Islet of Langerhans (tissue), 1 donor: Measurements from ENCODE around the gene POPDC3.
A peak's percentile ranks its signal among the peaks of the same experiment; 100 is the strongest.
"Not testable (repeated sequence)": the region's sequence is repeated elsewhere in the genome, so short reads cannot be mapped to it uniquely, and the experiment has no call there.

ENCODE experiments used
- FAIRE-seq: peaks from one replicate; lab custom pipeline; 2011; peaks lifted over from hg19 to GRCh38; lab: Jason Lieb, UNC

POPDC3 gene

DNA sequence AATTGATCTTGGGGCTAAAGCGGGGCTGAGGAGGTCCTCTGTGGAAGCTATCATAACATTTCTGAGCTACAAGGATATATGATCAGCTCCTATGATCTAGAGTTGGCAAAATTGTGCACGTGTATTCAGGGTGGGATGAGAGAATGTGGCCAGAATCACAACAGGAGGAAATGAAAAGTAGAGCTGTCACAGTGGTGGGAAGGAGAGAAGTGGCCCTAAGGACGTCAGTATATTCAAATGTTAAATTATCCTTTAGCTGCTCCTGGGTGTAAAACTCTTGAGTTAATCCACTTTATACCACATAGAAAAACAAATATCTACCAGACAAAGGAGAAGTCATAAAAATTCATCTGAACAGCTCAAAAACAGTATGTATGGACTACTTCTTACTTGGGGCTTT, 14.8 kb upstream of the POPDC3 start:
- no peak for FAIRE-seq

DNA sequence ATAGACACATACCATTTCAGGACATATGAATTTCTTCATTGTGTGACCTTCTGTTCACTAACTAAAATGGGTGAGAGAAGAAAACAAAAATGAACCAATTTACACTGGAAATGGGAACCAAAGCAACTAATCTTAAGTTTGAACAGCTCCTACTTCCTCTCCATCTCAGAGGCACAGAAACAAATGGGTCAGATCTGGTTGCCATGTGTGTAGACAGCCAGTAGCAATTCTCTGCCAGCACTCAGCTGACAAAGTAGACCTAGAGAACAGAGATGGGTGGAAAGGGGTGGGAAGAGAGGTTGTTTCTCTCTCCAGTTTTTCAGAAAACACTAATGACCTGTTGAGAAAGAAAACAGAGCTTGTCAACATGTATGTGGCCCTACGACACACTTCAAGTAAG, 14.3 kb upstream of the POPDC3 start:
- FAIRE-seq, result no peak

DNA sequence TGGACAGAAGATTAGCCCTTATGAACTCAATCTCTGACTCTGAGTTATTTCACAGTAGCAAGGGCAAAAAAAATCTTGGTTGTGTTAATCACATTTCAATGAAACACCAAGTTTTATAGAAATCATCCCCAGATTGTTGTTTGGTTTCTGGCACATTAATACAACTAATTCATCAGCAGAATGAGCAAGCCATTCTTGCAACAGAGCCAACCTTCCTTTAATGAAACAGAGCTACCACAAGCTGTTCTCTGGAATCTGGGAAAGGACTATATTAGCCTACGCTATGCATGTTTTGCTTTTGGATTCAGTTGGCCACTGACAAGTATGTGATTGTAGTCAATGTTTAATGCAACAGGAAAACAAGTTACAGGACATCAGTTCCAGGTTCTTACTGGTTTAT, 13.8 kb upstream of the POPDC3 start:
- no peak for FAIRE-seq

DNA sequence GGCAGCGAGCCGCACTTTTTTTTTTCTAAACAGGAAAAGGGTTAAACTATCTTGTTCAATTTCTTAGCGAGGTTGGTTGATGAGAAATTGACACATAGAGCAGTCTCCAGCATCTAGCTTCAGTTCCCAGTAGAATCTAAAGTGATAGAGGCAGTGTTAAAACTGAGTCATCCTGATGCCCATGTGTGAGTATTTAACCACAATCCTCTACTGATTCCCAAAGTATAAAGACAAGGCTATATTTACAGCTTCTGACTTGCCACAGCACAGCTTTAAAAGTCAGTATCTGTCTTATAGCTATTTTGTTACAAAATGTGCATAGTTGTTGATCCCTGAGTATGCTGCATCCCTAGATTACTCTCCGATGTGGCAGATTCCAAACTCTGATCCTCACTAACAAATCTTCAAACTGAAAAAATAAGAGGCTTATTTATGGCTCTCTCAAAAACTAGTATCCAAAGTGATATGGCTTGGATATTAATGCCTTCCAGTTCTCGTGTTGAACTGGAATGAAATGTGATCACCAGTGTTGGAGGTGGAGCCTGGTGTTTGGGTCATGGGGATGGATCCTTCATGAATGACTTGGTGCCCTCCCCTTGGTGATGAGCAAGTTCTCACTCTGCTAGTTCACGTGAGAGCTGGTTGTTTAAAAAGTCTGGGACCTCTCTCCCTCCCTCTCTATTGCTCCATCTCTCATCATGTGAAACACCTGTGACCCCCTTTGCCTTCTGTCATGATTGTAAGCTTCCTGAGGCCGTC, 13.1 kb upstream of the POPDC3 start:
- no peak for FAIRE-seq

DNA sequence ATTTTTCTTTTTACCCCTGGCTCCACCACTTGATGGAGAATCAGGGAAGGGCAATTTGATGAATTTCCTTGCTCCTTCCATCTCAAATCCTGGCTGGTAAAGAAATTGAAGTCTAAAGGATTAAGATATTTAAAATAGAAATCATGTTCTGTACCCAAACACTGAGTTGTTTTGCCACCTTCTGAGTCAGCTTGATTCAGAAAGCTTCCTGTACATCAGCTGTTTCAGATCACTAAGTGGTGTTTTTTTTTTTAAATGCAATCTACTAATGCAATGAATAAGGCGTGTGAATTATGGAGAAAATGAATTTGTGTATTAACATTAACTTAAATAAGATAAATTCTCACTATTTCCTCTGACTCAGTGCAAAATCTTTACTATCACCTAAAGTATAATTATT, 11.5 kb upstream of the POPDC3 start:
- no peak for FAIRE-seq

DNA sequence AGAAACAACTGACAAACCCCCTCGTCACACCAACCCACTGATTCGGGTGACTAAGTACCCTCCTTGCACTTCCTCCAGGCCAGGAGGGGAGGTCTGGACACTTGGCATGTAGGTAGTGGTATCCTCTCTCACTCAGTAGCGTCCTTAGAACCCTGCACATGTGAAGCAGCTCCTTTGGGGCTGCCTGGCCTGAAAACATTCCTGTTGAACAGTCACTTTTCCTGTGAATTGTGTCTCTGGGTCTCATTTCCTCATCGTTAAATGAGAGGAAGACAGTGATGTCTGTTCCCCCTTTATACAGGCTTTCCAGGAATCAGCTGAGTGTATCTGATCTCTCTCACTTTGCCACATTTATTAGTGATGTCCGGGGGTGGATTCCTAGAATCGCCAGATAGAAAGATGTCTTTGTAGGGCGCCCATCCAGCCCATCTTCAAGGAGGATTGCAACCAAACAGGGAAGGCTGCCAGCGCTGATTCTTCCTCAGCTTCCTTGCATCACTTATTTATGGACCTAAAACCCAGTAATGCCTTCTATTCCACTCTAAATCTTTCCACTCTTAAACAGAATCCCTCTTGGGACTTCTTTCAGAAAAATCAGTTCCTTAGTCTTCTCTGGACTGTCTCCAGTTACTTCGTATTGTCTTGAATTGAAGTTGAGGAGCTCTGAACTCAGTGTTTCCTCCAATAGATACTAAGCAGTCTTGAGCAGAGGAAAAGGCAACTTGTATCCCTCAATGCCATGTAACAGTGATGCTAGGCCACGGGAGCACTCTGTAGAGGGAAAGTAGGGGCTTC, 9.4 kb upstream of the POPDC3 start:
- no peak for FAIRE-seq

DNA sequence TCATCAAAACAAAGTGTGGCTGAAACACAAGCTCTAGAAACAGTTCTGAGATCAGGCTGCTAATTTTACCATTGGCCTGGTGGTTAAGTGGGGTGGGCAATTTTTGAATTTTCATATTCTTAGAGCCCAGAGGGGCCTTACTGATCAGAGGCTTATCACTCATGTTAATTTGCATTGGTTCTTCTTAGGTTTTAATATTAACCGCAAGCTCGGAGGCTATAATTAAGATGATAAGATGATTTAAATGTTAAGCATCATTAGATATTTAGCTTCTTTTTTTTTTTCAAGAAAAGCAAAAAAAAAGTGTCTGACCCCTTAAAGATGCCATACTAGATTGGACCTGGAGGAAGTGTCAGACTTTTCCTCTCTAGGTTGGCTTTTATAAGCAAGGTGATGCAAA, 8.4 kb upstream of the POPDC3 start:
- FAIRE-seq, result no peak

DNA sequence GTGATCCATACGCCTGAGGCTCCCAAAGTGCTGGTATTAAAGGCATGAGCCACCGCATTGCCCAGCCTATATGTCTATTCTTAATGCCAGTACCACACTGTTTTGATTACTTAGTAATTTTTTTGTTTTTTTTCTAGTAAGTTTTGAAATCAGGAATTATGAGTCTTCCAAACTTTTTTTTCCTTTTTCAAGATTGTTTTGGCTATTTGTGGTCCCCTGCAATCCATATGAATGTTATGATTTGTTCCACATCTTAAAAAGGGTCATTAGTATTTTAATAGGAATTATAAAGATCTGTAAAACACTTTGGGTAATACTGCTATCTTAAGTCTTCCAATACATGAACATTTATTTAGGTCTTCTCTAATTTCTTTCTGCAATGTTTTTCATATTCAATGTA, 6.8 kb upstream of the POPDC3 start:
- no peak for FAIRE-seq

DNA sequence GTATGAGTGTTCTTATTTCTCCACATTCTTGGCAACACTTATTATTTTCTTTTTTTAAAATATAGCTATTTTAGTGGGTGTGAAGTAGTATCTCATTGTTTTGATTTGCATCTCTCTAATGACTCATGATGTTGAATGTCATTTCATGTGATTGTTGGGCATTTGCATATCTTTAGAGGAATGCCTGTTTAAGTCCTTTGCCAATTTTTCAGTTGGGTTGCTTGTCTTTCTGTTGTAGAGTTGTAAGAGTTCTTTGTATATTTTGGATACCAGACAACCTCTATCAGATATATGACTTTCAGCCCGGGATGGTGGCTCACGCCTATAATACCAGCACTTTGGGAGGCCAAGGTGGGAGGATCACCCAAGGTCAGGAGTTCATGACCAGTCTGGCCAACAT, 5.1 kb upstream of the POPDC3 start:
- no peak for FAIRE-seq

DNA sequence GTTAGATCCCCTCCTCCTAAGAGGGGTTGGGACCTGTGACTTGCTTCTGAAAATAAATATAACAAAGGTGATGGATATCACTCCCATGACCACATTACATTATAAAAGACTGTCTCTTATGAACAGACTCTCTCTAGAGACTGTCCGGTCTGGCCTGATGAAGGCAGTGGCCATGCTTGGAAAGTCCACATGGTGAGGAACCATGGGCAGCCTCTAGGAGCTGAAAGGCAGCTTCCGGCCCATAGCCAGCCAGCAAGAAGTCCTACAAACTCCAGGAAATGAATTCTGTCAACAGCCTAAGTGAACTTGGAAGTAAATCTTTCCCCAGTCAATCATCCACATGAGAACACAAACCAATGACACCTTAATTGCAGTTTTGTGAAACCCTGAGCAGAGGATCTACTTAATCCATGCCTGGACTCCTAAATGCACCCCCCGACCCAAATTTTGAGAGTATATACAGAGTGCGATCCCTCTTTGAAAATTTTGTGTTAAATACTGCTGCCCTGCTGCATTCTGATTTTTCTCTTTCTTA, 2.2 kb upstream of the POPDC3 start:
- FAIRE-seq, result no peak

DNA sequence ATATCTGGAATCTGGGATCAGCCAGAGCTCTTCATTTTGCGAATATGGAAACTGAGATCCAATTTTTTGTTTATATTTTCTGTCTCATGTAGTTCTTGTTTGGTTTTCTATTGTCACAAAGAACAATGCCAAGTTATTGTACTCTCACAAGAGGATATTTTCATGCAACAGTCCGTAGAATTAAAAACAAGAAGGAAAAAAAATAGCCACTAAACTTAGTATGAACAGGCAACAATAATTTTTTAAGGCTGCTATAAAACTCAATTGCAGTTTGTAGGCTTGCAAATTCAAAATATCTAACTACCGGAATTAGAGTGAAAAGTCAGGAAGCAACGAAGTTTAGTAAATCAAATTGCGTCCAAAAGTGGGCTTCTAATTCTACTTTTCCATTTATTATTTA, 1.2 kb downstream of the POPDC3 start:
- FAIRE-seq, result no peak

DNA sequence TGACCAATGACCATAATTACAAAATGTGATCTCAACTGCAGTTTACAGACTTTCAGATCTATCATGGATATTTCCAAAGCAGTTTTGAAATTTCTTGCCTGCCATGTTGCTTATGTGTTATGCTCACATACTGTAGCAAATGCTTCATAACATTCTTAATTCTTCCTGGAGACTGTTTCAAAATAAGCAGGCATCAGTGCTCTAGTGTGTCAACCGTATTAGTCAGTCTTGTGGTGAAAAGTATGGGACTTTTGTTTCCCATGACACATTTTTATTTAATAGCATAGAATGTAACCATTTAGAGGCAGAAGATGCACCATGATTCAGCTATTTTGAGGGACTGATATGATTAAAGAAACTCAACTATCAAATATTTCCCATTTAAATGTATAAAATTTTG, 1.7 kb downstream of the POPDC3 start:
- FAIRE-seq, result no peak

DNA sequence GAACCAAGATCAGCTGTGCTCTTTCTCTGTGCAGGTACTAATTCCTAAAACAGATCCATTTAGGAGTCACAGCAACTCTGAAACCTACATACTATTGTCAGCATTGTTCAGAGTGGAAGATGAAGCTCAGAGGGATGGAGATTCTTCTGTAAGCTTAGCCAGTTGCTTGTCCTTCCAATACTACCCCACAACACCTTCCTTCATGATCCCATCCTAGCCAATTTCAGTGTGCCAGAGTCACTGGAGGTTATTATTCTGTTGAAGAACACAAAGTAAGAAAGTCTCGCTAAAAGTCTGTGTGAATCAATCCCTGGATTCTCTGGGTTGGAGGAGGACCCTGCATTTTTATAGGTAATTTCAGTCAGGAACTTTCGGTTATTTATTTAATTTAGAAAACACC, 2.3 kb downstream of the POPDC3 start:
- FAIRE-seq, result no peak

DNA sequence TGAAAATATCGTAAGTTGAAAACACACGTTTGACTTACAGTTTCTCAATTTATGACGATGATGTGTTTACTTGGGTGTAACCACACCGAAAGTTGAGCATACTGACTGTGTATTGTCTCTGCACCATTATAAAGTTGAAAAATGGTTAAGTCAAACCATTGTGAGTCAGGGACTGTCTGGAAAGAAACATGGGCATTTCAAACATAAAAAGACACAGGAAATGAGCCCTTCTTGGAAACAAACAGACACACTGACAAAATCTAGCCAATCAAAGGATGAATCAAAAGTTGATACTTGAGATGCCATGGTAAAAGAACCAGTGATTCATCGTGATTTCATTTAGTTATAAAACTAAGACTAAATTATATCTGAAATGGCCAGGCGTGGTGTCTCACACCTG, 5.3 kb downstream of the POPDC3 start:
- no peak for FAIRE-seq

DNA sequence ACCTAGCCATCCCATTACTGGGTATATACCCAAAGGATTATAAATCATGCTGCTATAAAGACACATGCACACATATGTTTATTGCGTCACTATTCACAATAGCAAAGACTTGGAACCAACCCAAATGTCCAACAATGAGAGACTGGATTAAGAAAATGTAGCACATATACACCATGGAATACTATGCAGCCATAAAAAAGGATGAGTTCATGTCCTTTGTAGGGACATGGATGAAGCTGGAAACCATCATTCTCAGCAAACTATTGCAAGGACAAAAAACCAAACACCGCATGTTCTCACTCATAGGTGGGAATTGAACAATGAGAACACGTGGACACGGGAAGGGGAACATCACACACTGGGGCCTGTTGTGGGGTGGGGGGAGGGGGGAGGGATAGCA, 7.3 kb downstream of the POPDC3 start:
- FAIRE-seq, result not testable (repeated sequence)

DNA sequence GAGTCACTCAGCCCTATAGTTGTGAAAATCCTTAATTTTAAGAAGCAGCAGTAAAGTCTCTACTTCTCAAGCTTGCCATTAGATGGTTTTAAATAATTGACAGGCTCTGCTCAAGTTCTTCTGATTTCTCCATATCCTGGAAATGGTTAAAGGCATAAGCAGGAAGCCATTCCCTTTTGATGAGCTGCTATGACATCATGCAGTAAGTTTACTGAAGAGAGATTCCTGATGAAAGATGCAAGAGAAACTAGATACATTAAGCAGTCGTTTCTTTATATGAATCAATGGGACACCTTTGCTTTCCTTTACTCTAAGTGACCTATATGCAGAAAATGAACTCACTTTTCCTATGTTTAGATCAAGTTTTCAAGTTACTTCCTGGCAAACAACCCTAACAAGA, 9.8 kb downstream of the POPDC3 start:
- no peak for FAIRE-seq

DNA sequence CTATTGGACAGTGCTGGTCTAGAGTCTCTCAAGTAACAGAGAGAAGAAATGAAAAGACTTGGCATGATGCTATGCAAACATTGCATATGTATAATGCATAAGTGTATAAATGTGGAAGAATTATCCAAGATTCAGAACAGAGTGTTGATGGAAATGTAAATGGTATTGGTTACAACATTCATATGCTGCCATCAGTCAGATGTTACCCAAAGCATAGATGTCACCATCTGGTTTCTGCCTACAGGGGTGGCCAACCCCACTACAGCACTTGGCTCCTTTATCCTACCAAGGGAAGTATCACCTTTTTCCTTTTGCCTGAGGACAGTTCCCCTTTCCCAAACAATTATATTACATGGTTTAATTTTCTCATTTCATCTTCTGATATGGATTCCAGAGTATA, 11.9 kb downstream of the POPDC3 start:
- no peak for FAIRE-seq

DNA sequence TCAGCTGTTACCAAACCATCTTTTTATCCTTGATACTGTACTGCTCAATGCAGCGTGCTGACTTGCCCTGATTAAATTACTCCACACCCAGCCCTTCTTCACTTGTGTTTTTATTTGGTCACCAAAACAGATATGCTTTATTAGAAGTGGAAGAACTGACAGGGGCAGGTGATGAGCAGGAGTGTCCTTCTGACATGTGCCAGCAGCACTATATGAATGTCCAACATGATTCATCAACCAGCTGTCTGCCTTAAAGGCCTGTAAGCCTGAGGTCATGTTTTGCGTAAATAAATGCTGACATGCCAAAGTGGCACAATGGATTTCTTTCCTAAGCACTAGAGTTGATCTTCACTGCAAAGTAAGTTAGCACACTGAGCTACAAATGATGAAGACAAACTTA, 15.4 kb downstream of the POPDC3 start:
- FAIRE-seq, result no peak

DNA sequence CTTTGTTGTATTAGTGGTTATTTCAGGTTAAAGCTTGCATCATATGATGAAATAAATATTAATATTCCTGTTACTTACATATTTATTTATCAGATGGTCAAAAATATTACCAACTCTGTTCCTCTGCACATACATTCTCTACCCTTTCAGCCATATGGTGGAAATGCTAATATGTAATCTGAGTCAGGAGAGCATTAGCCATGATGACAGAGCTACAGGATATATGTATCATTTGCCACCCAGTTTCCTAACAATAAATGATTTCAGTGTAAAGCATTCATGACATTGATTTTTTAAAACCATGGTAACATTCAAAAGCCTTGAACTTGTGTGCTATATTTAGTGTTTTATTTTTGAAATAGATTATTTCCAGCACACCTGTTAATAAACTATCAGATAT, 16.6 kb downstream of the POPDC3 start:
- FAIRE-seq, result peak; percentile 62

DNA sequence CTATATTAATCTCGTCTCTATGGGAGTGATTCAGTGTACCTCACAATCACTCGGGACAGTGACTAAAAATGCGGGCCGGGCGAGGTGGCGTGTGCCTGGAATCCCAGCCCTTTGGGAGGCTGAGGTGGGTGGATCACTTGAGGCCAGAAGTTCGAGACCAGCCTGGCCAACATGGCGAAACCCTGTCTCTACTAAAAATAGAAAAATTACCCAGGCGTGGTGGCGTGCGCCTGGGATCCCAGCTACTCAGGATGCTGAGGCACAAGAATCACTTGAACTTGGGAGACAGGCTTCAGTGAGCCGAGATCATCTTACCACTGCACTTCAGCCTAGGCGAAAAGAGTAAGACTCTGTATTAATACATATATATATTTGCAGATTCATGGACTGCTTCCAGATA, 17.4 kb downstream of the POPDC3 start:
- FAIRE-seq, result no peak

DNA sequence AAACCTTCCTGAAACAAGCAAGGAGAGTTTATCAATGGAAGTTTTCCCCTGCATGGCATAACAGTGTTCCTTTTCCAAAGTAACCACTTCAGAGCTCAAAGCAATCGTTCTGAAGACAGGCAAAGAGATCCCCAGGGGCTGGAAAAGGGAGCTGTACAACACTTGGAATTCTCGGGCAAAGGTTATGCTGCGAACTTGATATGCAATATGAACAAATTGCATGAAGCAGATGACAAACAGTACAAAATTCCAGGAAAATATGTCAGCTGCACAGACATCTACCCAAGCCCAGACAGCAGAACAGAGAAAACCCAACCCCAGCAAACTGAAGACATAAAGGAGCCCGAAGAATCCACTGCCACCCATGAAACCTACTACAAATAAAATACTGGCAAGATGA, 18.4 kb downstream of the POPDC3 start:
- no peak for FAIRE-seq

DNA sequence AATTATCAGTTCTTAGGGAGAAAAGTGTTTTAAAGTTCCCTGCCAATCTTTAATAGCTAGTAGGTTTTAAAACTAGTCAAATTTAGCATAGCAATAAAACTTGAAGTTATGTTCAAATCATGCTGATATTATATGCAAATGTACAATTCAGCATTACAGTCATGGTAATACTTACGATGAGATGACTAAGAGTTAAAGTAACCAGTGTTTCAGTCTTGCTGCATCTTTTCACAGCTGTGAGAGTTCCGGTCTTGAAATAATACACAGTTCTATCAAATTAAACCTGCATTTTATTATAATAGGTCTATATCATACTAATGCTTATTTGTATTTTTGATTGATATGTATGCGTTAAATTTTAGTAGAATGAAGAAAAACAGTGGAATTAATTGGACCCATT, 26.1 kb downstream of the POPDC3 start:
- FAIRE-seq, result no peak

DNA sequence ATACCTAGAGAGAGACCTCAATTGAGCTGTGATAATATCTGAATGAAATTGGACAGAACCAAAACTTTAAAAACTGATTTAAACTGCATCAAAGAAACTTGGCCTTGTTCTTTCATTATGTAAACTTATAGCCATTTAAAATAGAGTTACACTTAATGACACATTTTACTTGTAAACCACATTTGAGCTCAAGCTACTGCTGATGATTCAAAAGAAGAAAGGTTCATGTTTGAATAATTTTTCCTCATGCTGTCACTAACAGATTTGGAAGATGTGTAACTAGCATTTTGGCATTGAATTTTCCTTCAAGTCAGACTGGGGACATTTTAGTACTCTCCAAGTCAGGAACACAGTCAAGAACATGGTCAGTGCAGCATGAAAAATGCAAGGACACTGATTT, 26.9 kb downstream of the POPDC3 start:
- no peak for FAIRE-seq

DNA sequence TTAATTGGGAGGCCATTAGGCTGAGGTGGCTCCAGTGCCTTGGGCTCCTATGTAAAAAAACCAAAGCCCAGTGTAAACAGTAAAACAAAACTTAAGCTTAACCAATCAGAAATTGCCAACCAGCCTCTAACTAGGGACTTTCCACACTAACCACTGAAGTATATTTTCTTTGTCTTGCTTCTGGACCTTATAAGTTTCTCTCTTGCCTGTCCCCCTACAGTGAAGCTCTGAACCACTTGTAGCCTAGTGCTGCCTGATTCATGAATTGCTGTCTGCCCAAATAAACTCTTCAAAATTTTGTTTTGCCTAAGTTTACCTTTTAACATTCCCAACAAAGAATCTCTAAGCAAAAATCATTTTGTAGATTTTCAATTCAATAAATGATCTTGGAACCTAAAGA, 28.2 kb downstream of the POPDC3 start:
- FAIRE-seq, result no peak
